Stimulated activated CD8-positive, alpha-beta memory T cell treated with anti-CD3 and anti-CD28 coated beads, Interleukin-4, amount 100 ng/mL, for 24 hours (primary cell): ENCODE measurements around the gene LRTM2.

Experiments used
- DNase-seq: peaks from one replicate; pipeline ENCODE4 v3.0.0-alpha.2; 2020; ENCODE audit warnings: low read depth

The LRTM2 gene

GRCh38 chr12:1797991-1798640 is 22.2 kb upstream of the LRTM2 start:
- DNase-seq: no peak

GRCh38 chr12:1798641-1799020 is 21.7 kb upstream of the LRTM2 start:
- DNase-seq: no peak

- no peak for DNase-seq
Observed at GRCh38 chr12:1799051-1799881, 21.1 kb upstream of the LRTM2 start.

- no peak for DNase-seq
Observed at GRCh38 chr12:1799882-1800400, 20.4 kb upstream of the LRTM2 start.

GRCh38 chr12:1800401-1801302 is 19.7 kb upstream of the LRTM2 start:
- no peak for DNase-seq

GRCh38 chr12:1801303-1801975 is 18.9 kb upstream of the LRTM2 start:
- DNase-seq: no peak

- no peak for DNase-seq
Observed at GRCh38 chr12:1803736-1804135, 16.6 kb upstream of the LRTM2 start.

GRCh38 chr12:1804545-1805332 is 15.6 kb upstream of the LRTM2 start:
- peak; percentile 76 for DNase-seq

GRCh38 chr12:1805441-1806081 is 14.8 kb upstream of the LRTM2 start:
- DNase-seq: no peak

GRCh38 chr12:1806301-1807086 is 13.9 kb upstream of the LRTM2 start:
- DNase-seq: no peak

GRCh38 chr12:1807087-1807860 is 13.1 kb upstream of the LRTM2 start:
- DNase-seq: no peak

- no peak for DNase-seq
Observed at GRCh38 chr12:1808036-1808797, 12.1 kb upstream of the LRTM2 start.

- no peak for DNase-seq
Observed at GRCh38 chr12:1808798-1809480, 11.4 kb upstream of the LRTM2 start.

- no peak for DNase-seq
Observed at GRCh38 chr12:1809591-1810190, 10.7 kb upstream of the LRTM2 start.

GRCh38 chr12:1810201-1810930 is 10.0 kb upstream of the LRTM2 start:
- no peak for DNase-seq

- no peak for DNase-seq
Observed at GRCh38 chr12:1810931-1811280, 9.5 kb upstream of the LRTM2 start.
